GM21723 (cell line): ENCODE results near the gene NARS2.
A peak's percentile ranks its signal among the peaks of the same experiment; 100 is the strongest.
"Not testable (repeated sequence)": the region's sequence is repeated elsewhere in the genome, so short reads cannot be mapped to it uniquely, and the experiment has no call there.

ENCODE experiments used
- ATAC-seq: cut with Tn5 transposase; IDR thresholded peaks from one replicate; pipeline ENCODE4 v1.9.1; 2021; ENCODE audit warnings: mild to moderate bottlenecking, moderate library complexity; ENCODE audit not compliant: unreplicated experiment

The NARS2 gene

DNA sequence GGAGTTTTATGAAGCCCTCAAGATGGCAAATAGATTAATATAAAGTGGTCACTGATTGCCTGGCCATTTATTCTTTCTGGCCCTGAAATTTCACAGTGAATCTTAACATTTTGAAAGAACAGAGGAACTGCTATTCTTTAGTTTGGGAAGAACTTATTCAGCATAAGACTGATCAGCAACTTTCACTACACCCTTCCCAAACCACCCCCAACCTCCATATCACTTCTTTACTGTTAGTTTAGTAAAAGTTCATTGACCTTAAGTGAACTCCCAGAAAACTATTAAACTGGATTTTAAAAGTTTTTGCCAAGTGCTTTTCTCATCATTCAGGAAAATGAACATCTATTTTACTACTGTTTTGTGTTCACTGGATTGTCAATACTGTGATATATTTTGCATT lies 77.4 kb downstream of the NARS2 start:
- ATAC-seq, result no peak

DNA sequence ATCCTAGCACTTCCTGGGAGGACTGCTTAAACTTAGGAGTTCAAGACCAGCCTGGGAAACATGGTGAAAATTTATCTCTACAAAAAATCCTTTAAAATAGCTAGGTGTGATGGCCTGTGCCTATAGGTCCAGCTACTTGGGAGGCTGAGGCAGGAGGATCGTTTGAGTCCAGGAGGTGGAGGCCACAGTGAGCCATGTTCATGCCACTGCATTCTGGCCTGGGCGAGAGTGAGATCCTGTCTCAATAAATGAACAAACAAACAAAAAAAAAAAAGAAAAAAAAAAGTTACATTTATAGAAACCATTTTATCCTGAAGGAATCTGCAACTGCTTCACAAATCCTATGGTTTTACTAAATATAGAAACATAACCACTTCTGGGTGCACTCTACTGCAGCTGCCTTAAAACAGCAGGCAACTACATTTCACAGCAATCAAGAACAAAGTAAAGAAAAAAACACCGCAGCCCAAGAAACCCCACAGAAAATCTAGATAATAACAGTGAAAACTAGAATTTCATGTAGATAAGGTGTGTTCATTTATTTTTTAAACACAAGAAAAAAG lies 81.2 kb downstream of the NARS2 start:
- ATAC-seq, result no peak

DNA sequence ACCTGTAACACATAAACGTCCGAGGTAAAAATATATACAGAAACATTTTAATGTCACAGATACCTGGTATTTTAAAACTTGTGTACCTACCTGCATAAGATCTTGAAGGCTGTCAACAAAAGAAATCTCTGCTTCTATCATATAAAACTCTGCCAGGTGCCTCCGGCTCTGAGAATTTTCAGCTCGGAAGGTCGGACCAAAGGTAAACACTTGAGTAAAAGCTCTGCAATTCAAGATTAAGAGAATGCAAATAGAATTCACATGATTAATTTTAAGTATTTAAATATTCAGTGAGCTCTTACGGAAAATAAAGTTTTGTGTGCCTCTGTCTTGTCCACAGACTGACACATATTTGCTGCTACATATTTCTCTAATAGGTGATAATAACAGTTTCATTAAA lies 81.7 kb downstream of the NARS2 start:
- no peak for ATAC-seq

DNA sequence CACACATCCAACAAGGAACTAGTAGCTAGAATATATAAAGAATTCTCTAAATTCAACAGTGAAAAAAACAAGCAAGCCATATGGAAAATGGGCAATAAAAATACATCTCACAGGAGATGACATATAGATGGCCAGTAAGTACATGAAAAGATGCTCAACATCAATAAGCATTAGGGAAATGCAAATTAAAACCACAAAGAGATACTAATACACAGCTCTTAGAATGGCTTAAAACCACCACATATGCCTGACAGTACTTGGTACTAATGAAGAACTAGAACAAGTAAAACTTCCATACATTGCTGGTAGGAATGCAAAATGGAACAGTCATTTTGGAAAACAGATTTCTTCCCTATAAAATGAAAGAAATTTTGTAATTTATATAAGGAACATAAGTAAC lies 85.5 kb downstream of the NARS2 start:
- no peak for ATAC-seq

DNA sequence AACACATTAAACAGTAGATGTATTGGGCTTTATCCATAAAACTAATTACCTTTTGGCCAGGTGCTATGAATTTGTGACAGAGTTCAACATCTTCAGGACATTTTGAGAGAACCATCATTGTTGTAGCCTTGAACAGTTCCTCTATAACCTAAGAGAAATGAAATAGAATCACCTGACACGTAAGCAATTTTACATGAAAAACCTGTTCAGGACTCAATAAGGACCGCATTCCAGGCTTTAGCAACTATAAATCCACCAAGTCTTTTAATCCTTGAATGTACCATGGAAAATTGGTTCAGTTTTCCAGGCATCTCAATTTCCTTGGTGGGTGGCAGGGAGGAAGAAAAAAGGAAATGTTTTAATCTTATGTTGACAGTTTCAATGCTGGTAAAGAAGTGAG lies 96.1 kb downstream of the NARS2 start:
- ATAC-seq, result no peak

DNA sequence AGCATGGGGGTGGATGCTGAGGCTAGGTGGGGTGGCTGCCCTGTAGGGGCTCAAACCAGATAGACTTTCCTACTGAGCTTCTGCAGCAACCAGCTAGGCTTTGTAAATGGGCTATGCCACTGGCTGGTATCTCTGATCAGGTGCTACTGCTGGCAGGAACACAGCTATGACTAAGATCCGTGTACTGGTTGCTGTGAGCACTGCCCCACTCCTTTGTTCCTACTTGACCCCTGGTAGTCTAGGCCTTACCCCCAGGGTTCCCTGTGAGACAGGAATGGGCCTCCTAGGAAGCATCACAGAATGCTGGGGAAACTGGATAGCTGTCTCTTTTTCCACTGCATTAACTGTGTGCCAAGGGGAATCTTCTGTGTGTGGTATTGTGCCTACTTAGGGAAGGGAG lies 98.6 kb downstream of the NARS2 start:
- ATAC-seq, result no peak

DNA sequence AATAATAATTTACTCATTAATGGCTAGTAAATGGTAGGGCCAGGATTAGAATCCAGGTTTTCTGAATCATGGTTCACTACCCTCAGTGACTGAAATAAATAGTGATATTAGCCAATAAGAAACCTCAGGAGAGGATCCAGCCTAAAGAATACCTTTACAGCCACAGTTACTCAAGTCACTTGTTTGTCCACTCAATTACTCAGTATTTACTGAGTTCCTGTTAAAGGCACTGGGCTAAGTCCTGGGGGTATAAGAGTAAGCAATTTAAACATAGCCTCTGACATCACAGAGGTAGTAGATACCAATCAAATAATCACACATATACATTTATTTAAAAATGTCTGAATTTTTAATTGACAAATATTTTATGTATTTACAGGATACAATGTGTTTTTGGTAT lies 100.2 kb downstream of the NARS2 start:
- ATAC-seq, result no peak

DNA sequence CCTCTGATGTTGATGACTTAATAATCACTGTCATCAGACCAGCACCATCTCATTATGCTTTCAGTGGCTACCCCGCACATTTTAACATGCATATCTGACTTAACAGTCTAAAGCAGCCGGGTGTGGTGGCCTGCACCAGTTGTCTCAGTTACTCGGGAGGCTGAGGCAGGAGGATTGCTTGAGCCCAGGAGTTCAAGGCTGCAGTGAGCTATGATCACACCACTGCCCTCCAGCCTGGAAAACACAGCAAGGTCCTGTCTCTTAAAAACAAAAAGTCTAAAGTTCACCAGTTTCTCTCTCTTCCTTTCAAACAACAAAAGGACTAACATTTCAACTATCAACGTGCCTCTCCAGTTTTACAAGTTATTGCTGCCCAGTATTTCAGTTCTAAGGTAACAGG lies 101.8 kb downstream of the NARS2 start:
- no peak for ATAC-seq

DNA sequence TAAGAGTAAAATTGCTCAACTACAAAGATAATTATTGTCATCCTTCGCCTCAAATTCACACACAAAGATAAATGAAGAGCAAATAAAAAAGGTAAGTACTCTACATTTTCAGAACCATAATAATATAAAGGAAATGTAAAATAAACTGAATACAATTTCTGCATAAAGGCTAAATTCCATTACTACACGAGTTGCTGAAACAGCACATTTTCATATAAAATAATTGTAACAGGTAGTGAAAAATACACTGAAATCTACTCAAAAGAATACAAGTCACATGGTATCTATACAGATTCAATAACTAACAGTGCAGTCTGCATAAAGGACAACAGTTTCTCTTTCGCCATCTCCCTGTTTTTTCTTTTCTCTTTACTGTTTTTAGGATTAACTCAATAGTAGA lies 102.3 kb downstream of the NARS2 start:
- ATAC-seq, result no peak

DNA sequence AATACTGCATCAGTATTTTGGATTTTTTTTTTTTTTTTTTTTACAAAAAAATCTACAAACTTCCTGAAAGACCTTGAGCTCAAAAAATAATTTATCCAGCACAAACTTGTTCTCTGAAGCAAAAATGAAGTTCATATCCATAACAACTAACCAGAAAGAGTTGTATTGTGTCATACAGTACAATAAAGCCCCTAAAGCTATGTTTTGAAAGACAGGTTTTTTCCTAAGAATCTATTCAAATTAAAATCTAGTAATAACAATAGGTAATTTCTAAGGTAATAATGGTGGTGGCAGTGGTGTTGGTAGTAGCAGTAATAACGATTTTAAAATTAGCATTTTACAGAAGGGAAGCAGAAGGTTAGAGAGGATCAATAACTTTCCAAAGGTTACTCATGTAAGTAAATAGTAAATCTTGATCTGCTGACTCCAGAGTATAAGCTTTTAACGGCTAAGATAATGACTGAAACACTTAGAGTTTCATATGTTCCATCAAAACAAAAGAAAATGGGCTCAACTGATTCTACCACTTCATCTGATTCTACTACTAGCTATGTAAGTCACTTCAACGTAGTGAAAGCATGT lies 103.7 kb downstream of the NARS2 start:
- ATAC-seq, result no peak

DNA sequence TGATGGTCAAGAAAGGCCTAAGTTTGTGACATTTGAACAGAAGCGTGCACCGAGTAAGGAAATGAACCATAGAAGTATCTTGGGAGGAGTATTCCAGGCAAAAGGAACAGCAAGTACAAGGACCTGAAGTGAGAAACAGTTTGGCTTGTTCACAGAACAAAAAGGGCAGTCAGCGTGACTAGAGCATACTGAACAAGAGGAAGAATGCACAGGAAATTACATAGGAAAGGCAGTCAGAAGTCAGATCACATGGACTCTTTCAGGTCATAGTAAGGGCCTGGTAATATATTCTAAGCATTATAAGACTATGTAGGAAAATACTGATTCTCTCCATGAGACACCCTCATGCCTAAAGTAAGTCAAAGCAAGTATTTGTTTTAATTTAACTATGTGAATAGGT lies 104.8 kb downstream of the NARS2 start:
- ATAC-seq, result no peak

DNA sequence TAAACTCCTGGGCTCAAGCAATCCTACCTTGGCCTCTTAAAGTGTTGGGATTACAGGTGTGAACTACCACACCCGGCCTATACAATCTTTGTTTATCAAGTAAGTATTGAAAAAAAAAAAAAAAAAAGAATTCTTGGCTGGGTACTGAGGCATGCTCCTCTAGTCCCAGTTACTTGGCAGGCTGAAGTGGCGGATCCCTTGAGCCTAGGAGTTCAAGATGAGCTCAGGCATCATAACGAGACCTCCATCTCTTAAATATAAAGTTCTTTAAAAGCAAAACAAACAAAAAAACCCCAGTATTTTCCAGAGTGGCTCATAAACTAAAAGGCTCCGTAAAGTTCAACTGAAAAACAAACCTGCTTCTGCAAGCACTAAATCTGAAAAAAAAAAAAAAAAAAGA lies 106.7 kb downstream of the NARS2 start:
- no peak for ATAC-seq

DNA sequence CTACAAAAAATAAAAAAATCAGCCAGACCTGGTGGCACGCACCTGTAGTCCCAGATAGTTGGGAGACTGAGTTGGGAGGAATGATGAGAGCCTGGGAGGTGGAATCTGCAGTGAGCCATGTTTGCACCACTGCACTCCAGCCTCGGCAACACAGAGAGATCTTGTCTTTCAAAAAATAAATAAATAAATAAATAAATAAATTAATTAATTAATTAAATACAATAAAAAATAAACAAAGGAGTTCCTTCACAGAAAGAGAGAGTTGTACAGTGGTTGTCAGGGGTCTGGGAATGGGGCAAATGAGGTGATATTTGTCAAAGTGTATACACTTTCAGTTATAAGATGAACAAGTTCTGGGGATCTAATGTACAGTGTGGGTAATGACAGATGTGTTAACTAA lies 107.3 kb downstream of the NARS2 start:
- ATAC-seq, result no peak

DNA sequence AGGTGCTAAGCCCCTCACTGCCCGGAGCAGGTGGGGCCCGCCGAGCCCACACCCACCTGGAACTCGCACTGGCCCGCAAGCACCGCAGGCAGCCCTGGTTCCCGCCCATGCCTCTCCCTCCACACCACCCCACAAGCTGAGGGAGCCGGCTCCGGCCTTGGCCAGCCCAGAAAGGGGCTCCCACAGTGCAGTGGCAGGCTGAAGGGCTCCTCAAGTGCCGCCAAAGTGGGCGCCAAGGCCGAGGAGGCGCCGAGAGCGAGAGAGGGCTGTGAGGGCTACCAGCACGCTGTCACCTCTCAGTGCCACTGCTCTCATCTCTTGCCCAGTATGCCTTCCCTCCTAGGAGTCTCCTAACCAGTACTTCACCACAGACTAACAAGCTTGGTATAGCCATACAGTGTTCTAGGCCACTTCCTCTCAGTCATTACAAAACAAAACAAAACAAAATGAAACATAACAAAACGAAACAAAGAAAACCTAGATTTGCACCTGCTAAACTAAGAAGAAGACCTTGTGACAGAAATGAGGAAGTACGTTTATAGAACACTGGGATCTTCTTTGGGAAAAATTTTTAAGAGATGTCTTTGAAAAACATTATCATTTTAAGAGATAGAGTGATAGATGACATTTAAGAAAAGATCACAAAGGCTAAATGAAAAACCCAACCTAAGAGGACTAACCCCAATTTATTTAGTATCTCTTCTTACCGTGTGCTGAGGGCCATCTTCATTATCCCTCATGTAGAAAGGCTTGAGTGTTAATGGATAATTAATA lies 109.3 kb downstream of the NARS2 start:
- peak; percentile 98 for ATAC-seq

DNA sequence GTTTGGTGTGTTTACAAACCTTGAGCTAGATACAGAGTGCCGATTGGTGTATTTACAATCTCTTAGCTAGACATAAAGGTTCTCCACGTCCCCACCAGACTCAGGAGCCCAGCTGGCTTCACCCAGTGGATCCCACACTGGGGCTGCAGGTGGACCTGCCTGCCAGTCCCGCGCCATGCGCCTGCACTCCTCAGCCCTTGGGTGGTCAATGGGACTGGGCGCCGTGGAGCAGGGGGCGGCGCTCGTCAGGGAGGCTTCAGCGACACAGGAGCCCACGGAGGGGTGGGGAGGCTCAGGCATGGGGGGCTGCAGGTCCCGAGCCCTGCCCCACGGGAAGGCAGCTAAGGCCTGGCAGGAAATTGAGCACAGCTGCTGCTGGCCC lies 109.9 kb downstream of the NARS2 start:
- not testable (repeated sequence) for ATAC-seq

DNA sequence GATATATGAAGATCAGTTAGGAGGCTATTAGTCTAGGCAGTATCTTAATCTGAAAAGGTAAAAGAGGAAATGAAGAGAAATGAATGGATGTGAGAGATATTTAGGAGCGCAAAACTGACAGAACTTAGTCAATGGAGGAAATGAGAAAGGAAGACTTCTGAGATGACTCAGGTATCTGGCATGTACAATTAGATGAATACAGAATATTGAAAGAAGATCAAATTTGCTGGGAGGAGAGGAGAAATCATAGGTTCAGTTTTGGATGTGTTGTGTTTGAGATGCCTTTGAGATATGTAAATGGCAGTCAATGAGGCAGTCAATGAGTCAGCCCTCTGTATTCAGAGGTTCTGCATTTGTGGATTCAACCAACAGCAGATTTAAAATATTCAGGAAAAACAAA lies 114.2 kb downstream of the NARS2 start:
- no peak for ATAC-seq

DNA sequence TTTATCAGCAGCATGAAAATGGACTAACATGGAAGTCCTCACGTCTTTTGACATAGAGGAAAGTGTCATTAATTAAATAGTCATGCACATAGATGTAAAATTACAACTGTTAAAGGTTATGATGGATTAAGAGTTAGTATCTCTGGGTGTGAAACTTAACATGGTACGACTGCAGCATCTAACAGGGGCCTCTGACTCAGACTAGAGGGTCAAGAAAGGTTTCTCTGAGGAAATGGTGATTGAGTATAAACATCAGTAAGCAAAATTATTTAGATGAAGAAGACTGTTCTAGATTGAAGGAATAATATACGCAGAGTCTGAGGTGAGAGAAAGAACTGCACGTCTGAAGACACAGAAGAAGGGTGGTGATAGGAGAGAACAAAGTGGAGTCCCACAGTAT lies 114.9 kb downstream of the NARS2 start:
- no peak for ATAC-seq

DNA sequence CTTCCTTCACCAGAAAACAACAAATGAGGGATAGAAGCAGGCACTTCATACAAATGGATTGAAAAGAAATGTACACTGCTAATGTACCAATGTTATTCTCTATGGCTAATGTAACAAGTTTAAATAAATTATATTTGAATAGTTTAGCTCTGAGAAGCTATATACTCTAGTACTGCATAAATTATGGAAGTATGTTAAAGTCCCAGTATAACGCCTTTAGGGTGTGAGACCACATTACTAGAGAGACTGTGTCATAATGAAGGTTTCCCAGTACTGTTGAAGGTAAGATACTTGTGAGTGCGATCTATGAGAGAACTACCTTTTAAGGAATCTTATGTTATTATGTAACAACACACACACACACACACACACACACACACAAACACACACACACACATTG lies 117.2 kb downstream of the NARS2 start:
- no peak for ATAC-seq

DNA sequence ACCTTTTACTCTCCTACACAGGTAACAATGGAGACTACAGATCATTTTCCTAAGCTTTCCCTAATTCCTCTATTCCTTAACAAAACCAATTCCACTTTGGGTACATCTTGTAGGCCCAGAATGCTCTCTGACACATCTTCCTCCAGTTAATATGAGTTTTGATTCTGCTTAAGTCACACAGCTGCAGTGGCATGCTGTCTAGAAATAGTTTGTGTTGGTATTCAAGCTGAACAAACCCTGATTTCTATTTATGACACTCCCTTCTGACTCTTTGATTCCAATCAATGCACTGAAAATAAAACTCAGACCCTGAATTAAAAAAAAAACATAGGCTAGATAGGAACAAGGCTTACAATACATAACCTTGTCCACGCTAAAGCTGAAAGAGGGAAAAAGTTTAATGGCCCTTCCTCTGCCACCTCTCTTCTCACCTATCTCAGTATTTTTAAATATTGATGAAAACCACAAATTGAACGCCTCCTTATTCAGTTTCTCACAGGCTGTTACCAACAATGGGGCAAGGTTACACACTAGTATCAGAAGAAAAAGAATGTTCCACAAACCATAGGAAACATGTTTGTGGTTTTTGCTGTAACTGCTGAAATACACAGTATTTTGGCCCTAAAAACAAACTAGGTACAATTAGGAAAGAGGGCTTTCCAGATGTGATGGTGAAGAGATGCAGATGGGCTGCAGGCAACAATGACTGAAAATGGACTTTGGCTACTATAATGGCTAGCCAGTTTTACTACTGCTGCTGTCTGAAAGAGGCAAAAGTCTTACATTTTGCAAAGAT lies 121.3 kb downstream of the NARS2 start:
- no peak for ATAC-seq

DNA sequence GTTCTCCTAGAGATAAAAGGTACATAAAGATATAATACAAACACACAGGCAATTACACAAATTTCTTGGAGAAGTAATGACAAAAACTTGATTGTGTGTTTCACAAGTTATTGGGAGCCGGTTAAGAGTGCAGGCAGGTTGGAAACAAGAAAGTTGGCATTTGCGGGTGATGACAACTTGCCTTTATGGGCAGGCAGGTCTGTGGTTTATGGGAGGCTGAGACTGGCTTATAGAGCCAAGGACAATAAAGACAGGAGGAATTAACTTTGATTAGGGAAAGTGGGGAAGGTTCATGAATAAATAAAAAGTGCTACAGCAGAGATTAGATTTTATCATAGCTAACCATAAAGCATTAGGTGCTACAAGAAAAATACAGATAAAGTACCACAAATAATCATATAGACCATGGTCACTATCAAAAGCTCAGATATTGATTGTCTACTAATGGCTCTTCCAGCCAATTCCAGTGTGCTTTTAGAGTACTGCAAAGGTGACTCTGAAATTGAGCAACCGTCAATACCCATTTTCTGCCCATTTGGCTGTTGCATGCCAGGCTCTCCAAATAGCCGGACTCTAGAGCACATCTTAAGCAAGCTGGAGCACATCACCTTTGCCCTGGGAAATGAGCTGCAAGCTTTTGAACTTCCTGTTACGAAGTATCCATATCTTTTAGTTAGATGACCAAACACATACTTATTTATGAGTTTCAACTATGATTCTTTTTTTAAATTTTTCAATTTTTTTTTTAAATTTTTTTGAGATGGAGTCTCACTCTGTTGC lies 123.1 kb downstream of the NARS2 start:
- no peak for ATAC-seq

DNA sequence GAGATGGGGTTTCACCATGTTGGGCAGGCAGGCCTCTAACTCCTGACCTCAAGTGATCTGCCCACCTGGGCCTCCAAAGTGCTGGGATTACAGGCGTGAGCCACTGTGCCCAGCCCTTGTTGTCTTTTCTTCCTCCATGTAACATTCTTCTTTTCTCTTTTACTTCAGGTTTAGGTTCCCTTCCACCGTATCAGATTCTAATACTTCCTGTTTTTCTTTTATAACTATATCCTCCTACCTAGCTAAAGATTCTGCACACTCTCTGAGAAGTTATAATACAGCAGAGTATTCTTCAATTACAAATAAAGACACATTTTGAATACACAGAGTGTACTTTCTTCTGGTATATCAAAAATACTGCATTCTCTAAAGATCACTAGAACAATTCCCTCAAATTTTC lies 123.8 kb downstream of the NARS2 start:
- no peak for ATAC-seq
